T-helper 1 cell treated with Interleukin-12 subunit alpha and Interleukin-12 subunit beta and Interleukin-4 antibody, amounts not matched to agents 30 ng/mL and 1 ng/mL, for 36 hours (primary cell): ENCODE results near the gene SLC28A3. TPM values are rescaled to one million over a fixed set of nuclear protein-coding genes. Genes with fewer than 3 reads are reported as not detected.

Experiments
- intact Hi-C: fragments of 100-400 bp; cut with micrococcal nuclease; formaldehyde crosslinking; loops from one replicate; pipeline ENCODE4 v1.15.1; 2024
- total RNA-seq: library from RNA; stranded (reverse); gene quantifications from 2 replicates; pipeline ENCODE4 v1.2.3, GENCODE V29; 2022

SLC28A3 gene
- total RNA-seq, 1 donor from 2014 or later: 0.98 TPM

DNA sequence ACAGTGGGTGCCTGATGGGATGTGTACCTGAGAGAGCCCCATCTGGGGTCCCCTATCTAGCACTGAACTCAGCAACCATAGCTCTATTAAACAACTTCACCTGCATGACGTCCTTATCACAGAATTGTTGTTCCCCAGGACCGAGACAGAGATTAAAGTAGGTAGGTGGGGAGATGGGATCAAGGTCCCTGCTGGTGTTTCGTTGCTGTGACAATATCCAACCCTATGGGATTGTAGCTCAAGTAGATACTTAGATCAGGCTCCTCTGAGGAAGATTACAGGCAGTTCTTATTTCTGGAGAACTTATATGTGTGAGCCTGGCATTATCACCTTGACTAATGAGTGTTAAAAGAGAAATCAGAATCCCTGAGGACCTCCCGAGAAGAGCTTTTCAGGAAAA, 84.9 kb downstream of the SLC28A3 start:
- intact Hi-C loops: no loop called here

DNA sequence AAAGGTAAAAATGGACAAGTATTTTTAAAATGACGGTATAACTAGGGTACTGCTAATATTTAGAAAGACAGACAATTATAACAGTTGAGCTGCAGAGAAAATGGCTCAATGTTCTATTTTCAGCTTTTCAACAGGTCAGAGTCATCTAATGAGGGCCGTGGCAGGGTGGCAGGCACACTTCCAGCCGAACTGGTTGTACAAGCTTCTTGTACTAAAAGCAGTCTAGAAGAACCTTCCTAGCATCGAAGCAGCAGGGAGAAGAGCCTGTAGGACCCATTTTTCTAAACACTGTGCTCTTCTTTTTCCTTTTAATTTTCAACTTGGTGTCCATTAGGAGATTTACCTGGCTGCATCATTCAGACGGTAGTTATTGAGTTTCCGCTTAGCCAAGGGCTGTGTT, 85.6 kb downstream of the SLC28A3 start:
- intact Hi-C loops: no loop called here

DNA sequence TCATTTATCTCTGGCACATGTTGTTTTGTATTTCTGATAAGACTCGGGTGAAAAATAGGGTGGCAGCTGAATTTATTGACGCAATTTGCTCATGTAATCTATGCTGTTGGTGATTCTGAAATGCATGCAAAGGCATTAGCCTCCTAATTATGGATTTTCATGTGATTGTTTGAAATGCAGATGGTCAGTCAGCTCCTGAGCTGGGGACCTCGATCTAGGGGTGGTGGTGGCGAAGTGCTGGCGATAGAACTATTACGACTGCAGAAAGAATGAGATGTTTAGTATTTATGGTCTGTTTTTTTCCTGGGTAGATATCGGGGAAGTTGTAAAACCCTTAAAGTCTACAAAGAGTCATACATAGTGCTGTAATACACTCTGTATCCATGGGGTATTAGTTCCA, 88.6 kb downstream of the SLC28A3 start:
- intact Hi-C loops: no loop called here

DNA sequence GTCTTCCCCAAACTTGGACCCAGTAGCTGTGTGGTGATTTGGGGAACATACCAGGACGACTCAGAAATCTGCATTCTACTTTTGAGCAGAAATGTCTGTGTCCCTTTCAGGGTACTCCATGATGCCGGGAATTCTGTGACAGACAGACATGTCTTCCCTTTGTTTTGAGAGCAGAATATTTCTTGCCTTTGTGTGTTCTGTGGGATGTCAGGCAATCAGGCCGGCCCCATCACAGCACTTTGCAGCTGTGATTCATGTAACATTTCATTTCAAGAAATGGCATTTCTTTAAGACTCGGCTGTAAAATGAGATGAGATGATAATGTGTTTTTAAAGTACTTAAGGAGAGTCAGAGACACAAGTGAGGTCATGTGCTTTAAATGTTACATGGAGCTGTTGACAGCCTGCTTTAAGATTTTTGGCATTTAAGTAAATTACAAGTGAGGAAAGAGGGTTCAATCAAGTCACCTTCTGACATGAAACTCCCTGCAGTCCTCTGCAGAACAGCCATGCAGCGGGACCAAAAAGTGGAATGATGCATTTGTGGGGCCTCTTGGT, 98.7 kb downstream of the SLC28A3 start:
- intact Hi-C loops: no loop called here

DNA sequence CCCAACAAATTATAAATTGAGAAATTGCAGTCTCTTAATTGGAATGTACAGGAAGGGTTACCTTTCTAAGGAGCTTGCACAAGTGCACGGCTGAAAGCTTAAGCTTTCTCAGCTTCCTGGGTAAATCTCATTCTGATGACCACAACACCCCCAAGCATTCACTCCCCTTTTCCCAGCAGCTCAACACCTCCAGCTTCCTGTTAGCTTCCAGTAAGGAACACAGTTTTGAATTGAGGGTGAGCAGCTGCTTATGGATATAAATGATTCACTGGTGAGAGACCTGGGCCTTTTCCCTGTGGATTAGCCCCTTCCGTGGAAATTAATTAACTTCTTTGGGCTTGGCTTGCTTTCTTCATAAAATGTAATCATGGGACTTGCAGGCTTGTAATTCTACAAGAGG, 101.2 kb downstream of the SLC28A3 start:
- intact Hi-C loops: no loop called here

DNA sequence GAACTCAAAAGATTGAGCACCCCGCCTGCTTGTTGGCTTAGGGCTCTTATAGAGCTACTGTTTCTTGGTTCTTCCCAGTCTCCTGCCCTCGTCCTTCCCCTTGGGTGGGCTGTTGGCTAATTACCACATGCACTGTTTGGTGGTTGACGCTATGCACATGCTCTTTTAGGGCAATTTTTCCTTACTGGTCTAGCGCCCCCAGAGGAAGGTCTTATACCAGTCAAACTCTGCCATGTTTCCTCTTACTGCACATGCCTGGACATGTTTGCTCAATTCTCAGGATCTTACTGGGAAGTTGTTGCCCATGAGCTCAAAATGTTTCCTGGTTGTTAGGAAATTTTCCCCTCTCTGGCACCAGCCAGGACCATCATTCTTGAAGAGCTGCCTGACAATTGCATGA, 101.9 kb downstream of the SLC28A3 start:
- intact Hi-C loops: no loop called here

DNA sequence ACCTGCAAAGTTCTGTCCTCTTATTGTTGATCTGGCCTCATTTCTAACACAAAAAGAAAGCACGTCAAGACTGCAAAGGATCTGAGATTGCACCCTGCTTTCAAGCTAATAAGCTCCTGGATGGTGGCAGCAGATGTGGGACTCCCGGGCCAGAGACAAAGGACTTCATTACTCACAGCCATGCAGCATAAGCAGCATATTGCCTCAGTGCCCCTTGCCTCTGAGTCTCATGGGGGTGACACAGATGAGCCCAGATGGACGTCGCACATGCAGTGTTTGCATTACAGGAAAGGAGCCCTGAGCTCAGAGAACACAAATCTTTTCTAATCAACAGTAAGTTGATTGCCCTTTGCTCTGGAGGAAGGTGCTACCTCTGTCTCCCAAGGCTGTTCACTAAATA, 105.0 kb downstream of the SLC28A3 start:
- intact Hi-C loops: no loop called here

DNA sequence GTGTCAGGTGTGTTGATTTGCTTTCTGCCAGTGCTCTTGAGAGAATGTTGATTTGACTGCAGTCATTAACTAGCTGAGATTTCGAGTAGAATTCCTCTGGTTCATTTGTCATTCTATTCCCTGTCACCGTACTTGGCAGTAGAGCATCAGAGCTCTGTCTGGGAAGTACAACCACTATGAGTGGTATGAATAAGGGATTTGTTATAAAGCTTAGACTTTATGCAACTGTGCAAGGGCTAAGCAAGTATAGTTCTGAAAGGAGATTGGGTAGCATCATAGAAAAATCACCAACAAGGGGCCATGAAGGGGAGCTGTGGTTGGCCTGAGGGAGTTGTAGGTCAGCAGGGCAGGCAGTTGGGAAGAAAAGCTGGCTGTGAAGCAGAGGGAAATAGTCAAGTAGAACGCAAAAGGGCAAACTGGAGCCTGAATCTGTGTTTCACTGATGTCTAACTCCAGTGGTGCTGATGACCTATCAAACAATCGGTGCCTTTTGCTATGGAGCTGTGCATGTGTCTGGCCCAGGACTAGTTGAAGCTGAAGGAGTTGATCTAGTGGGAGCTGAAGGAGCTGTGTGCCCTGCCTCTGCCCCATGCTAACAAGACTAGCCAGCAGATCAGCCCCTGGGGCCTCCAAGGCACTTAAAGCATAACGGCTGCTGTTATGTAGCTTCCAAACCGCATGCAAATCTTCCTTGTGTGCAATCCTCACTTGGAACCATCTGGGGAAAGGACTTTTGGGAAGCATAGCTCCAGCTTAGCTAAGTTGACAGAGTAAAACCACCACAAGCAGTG, 110.0 kb downstream of the SLC28A3 start:
- intact Hi-C loops: no loop called here

DNA sequence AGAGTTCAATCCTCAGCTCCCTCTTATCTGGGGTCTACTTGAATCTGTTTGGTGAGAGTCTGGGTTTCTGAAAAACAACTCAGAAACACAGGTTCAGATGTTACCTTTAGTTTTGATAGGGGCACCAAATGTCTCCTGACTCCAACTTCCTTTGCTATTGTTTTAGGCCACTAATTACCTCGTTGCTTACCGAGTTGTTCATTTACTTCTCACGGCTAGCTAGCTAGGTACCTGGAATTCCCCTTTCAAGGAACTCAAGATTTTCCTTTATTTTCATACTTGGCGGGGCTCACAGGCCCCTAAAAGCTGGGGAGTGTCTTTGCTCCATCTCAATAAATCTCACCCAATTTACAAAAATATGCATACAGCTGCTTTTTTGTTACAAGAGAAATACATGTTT, 111.4 kb downstream of the SLC28A3 start:
- intact Hi-C loops: no loop called here

DNA sequence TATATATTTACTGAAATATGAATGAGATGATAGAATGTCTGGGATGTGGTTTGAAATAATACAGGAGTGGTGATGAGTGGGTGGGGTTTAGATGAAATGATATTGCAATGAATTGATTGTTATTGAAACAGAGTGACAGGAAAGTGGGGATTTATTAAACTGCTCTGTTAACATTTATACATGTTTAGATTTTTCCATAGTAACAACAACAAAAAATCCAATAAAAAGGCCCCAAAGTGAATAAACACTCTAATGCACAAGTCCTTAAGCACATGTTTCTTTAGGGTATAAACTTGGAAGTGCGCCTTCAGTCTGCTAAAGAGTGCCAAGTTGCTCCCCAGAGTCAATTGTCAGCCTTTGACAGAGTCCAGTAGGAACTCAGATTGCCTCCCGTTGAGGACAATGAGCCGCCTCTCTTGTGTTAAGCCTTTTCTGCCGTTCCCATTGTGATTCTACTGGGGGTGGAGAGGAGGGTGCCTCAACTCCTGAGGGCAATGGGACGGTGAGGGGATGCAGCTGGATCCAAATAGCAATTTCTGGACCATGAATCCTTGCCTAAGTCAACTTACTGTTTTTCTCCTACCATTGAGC, 112.3 kb downstream of the SLC28A3 start:
- intact Hi-C loops: no loop called here

DNA sequence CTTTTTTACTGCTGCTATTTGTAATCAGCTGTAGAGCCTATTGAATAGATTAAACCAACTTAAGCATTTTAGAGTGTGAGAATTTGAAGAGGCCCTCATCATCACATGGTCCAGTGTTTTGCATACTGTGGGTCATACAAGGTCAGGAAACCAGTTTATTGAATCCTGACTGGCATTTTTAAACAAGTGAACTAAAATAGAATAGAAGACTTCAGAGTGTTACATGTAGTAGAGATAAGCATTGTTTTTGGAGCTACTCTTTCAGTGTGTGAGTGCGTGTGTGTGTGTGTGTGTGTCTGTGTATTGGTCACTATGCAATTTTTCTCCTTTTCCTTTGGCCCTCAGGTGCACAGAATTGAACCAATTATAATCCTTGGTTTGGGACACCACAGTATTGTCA, 114.4 kb downstream of the SLC28A3 start:
- intact Hi-C loops: no loop called here
